Left colon (tissue), 2 donors: ENCODE data around the gene PRPH. TPM values are rescaled to one million over a fixed set of nuclear protein-coding genes. Genes with fewer than 3 reads are reported as not detected.

Source experiments
- total RNA-seq, 2 donors: library from RNA; stranded (reverse); fragmentation: NEBNext Ultra II Directional; extraction: Animal tissue kit (Norgen Biotek cat#: 25700); gene quantifications; one replicate each; pipeline ENCODE4 v1.2.1, GENCODE V29; 2021
- donor health status: DM: no; HTN: no; CAD: no.
- donor health status: DM: yes; HTN: yes; CAD: no.

Gene PRPH
- total RNA-seq, 2 donors from 2014 or later: 5.5 to 14.3 TPM

Other genes with a start within 250 kb of the PRPH start
- gene KMT2D, start 234.4 kb upstream of the PRPH start, total RNA-seq: 10 to 100 TPM; 68.8 to 82.8 TPM
- gene RHEBL1, start 225.2 kb upstream of the PRPH start, total RNA-seq: not detected
- gene DHH, start 200.3 kb upstream of the PRPH start, total RNA-seq: under 1 TPM; 0.31 to 0.50 TPM
- gene LMBR1L, start 184.3 kb upstream of the PRPH start, total RNA-seq: 10 to 100 TPM; 44.7 to 49.6 TPM
- 100 to 1,000 TPM; 298 to 454 TPM for gene TUBA1B, start 163.8 kb upstream of the PRPH start, total RNA-seq
- gene TUBA1A, start 106.1 kb upstream of the PRPH start, total RNA-seq: 10 to 100 TPM; 12.8 to 57.7 TPM
- 100 to 1,000 TPM; 260 to 267 TPM for gene TUBA1C, start 30.1 kb upstream of the PRPH start, total RNA-seq
- gene TROAP, start 28.1 kb downstream of the PRPH start, total RNA-seq: 10 to 100 TPM in 1 of 2 donors, 1 to 10 TPM in 1; 4.9 to 12.4 TPM
- gene C1QL4, start 42.0 kb downstream of the PRPH start, total RNA-seq: not detected
- 10 to 100 TPM; 40.2 to 45.6 TPM for gene DNAJC22, start 51.7 kb downstream of the PRPH start, total RNA-seq
- gene SPATS2, start 72.3 kb downstream of the PRPH start, total RNA-seq: 10 to 100 TPM; 15.5 to 18.9 TPM
- gene KCNH3, start 243.9 kb downstream of the PRPH start, total RNA-seq: under 1 TPM in 1 of 2 donors, not detected in 1; 0.14 TPM